GM23338 (cell line): Measurements from ENCODE around the gene CKLF. TPM values are rescaled to one million over a fixed set of nuclear protein-coding genes. Genes with fewer than 3 reads are reported as not detected.
A peak's percentile ranks its signal among the peaks of the same experiment; 100 is the strongest.

Experiments
- ATAC-seq: fragments of 200-7000 bp; cut with Tn5 transposase; 3 replicates; pipeline ENCODE4 v1.9.1; 2020
- DNase-seq: peaks from one replicate; pipeline ENCODE4 v3.0.0-alpha.2; 2015; ENCODE audit warnings: low spot score
- H2AFZ ChIP-seq: fragments of 200-600 bp; sonication (generic); 2 replicates; pipeline ENCODE4 v1.8.0; 2016; ENCODE audit warnings: antibody characterized with exemption, mild to moderate bottlenecking, moderate library complexity
- H3F3A ChIP-seq: fragments of 200-600 bp; sonication (generic); replicated peaks from 2 replicates; pipeline ENCODE4 v1.8.0; 2017; ENCODE audit warnings: antibody characterized with exemption, mixed run types, low read depth
- H3K27ac ChIP-seq: fragments of 200-600 bp; sonication (generic); 2 replicates; pipeline ENCODE4 v1.6.1; 2016; ENCODE audit warnings: low read depth
- H3K27me3 ChIP-seq: fragments of 200-600 bp; sonication (generic); 2 replicates; pipeline ENCODE4 v1.8.0; 2016; ENCODE audit warnings: mild to moderate bottlenecking, mixed run types, moderate library complexity; ENCODE audit not compliant: insufficient read depth
- H3K36me3 ChIP-seq: fragments of 200-600 bp; sonication (generic); 2 replicates; pipeline ENCODE4 v1.8.0; 2016; ENCODE audit warnings: mild to moderate bottlenecking; ENCODE audit not compliant: insufficient read depth
- H3K4me1 ChIP-seq: fragments of 200-600 bp; sonication (generic); 2 replicates; pipeline ENCODE4 v1.8.0; 2016; ENCODE audit warnings: mild to moderate bottlenecking, moderate library complexity; ENCODE audit not compliant: insufficient read depth
- H3K4me2 ChIP-seq: fragments of 200-600 bp; sonication (generic); 2 replicates; pipeline ENCODE4 v1.7.1; 2017; ENCODE audit warnings: mixed run types
- H3K4me3 ChIP-seq: fragments of 200-600 bp; sonication (generic); 2 replicates; pipeline ENCODE4 v1.6.1; 2016; ENCODE audit warnings: mixed run types
- H3K79me2 ChIP-seq: fragments of 200-600 bp; sonication (generic); replicated peaks from 2 replicates; pipeline ENCODE4 v1.8.0; 2017; ENCODE audit warnings: mild to moderate bottlenecking; ENCODE audit not compliant: insufficient read depth
- H3K9me2 ChIP-seq: fragments of 200-600 bp; sonication (generic); 2 replicates; pipeline ENCODE4 v1.8.0; 2017; ENCODE audit not compliant: insufficient read depth
- H4K20me1 ChIP-seq: fragments of 200-600 bp; sonication (generic); replicated peaks from 2 replicates; pipeline ENCODE4 v1.8.0; 2017; ENCODE audit warnings: mild to moderate bottlenecking; ENCODE audit not compliant: insufficient read depth
- H3K27ac Mint-ChIP-seq: 2 replicates; pipeline ENCODE4 v1.8.0; 2020; ENCODE audit warnings: inconsistent platforms, mild to moderate bottlenecking, moderate library complexity, mixed read lengths
- H3K27me3 Mint-ChIP-seq: 3 replicates; pipeline ENCODE4 v1.8.0; 2022; ENCODE audit warnings: low read depth, mild to moderate bottlenecking, moderate library complexity, mixed read lengths, inconsistent platforms; ENCODE audit not compliant: insufficient read depth, poor library complexity
- H3K36me3 Mint-ChIP-seq: 3 replicates; pipeline ENCODE4 v1.8.0; 2021; ENCODE audit warnings: low read depth, mild to moderate bottlenecking, inconsistent platforms, moderate library complexity, mixed read lengths
- H3K4me1 Mint-ChIP-seq: 3 replicates; pipeline ENCODE4 v1.8.0; 2020; ENCODE audit warnings: mild to moderate bottlenecking, inconsistent platforms, mixed read lengths
- H3K4me3 Mint-ChIP-seq: 3 replicates; pipeline ENCODE4 v1.8.0; 2021; ENCODE audit warnings: moderate library complexity, mild to moderate bottlenecking, inconsistent platforms, mixed read lengths
- H3K9me3 Mint-ChIP-seq: 3 replicates; pipeline ENCODE4 v1.8.0; 2020; ENCODE audit warnings: moderate library complexity, mild to moderate bottlenecking, inconsistent platforms, mixed read lengths
- CREB1 ChIP-seq: fragments of 250-450 bp; sonication (Bioruptor Pico); IDR thresholded peaks from 2 replicates; pipeline ENCODE4 v1.5.0; 2020; ENCODE audit warnings: low read depth, mild to moderate bottlenecking, moderate library complexity
- CTCF ChIP-seq, 2 experiments: fragments of 200-600 bp in 1 of 2; sonication (generic) in 1 of 2; conservative IDR thresholded peaks; 2 replicates each; pipeline versions ENCODE4 v1.5.1 to v1.6.1; 2016 to 2017; ENCODE audit warnings: antibody characterized with exemption in 2 of 2, low read depth in 2 of 2, mild to moderate bottlenecking in 2 of 2, moderate library complexity in 1 of 2
- EZH2 ChIP-seq: fragments of 200-600 bp; sonication (generic); IDR thresholded peaks from one replicate; pipeline ENCODE4 v1.8.0; 2017; ENCODE audit warnings: antibody characterized with exemption, mild to moderate bottlenecking, low read depth; ENCODE audit not compliant: unreplicated experiment
- EZH2phosphoT487 ChIP-seq: fragments of 200-600 bp; sonication (generic); IDR thresholded peaks from one replicate; pipeline ENCODE4 v1.8.1; 2018; ENCODE audit warnings: antibody characterized with exemption; ENCODE audit not compliant: unreplicated experiment
- JUNB ChIP-seq: IDR thresholded peaks from one replicate; pipeline ENCODE4 v1.6.1; 2016; ENCODE audit warnings: antibody characterized with exemption; ENCODE audit not compliant: unreplicated experiment
- NANOG ChIP-seq: IDR thresholded peaks from 2 replicates; pipeline ENCODE4 v1.6.1; 2016; ENCODE audit warnings: antibody characterized with exemption, borderline replicate concordance
- POLR2AphosphoS5 ChIP-seq: IDR thresholded peaks from 2 replicates; pipeline ENCODE4 v1.6.1; 2016; ENCODE audit warnings: antibody characterized with exemption, low read depth
- REST ChIP-seq: IDR thresholded peaks from one replicate; pipeline ENCODE4 v1.6.1; 2018; ENCODE audit warnings: antibody characterized with exemption; ENCODE audit not compliant: unreplicated experiment
- ZNF114 ChIP-seq: fragments of 250-450 bp; sonication (Bioruptor Pico); IDR thresholded peaks from 2 replicates; pipeline ENCODE4 v1.5.0; 2020; ENCODE audit warnings: mild to moderate bottlenecking, moderate library complexity
- polyA plus RNA-seq: library from polyadenylated mRNA; unstranded; fragments of >200 nt; fragmentation: Nextera tagmentation; extraction: Ambion mirVana; gene quantifications from 2 replicates; pipeline ENCODE4 v1.2.1, GENCODE V29; 2016
- total RNA-seq: library from RNA; depleted of rRNA; stranded (reverse); fragments of >200 nt; shearing (Covaris generic); gene quantifications from 2 replicates; pipeline ENCODE4 v1.2.3, GENCODE V29; 2014

CKLF gene
- total and polyA plus RNA-seq, 2 experiments from 2014 or later, result 25.5 to 60.0 TPM

- Histone ChIP-seq H3K4me1 (peaks cover 11% of the 10 kb centered on the region), H3K36me3 (no peaks in the 10 kb centered on the region), H2AFZ (peak within 1 kb of the TSS; percentile 84; the same call in 1 of the 2 replicates), H3K27me3 (peaks cover 18% of the 10 kb centered on the region), H3K27ac (peak within 1 kb of the TSS; percentile 79), H3K79me2 (no peaks in the 10 kb centered on the region; the same call in 1 of the 2 replicates), H3K9me2 (peaks cover 3% of the 10 kb centered on the region; the same call in 1 of the 2 replicates), H3K4me3 (peak within 1 kb of the TSS; percentile 65), H3K4me2 (peak within 1 kb of the TSS; percentile 93), H3F3A (peaks cover 20% of the 10 kb centered on the region; the same call in 1 of the 2 replicates), H4K20me1 (0 out of 2 replicates have a peak, but pooled peaks cover 5% of the 10 kb centered on the region)
- Mint-ChIP-seq H3K36me3 (peaks cover 5% of the 10 kb centered on the region; the same call in 2 of the 3 replicates), H3K4me1 (peaks cover 21% of the 10 kb centered on the region), H3K9me3 (peaks cover 12% of the 10 kb centered on the region; the same call in 2 of the 3 replicates), H3K27ac (peak within 1 kb of the TSS; percentile 56; the same call in 1 of the 2 replicates), H3K4me3 (peak within 1 kb of the TSS; percentile 79), H3K27me3 (peaks cover 29% of the 10 kb centered on the region)
- DNase-seq (peak; percentile 84), ATAC-seq (peak; percentile 79)
- TF ChIP-seq EZH2phosphoT487, result no peak
- TF ChIP-seq POLR2AphosphoS5, result peak; percentile 65; the same call in 1 of the 2 replicates
- TF ChIP-seq CTCF (conservative IDR thresholded peaks at IDR 0.05; ENCODE audit: low read depth in 2 of 2), result 0 out of 4 replicates have a peak, but pooled peaks of 1 of the 2 experiments have one; percentile 0
These were observed 2.9 kb upstream of the CKLF start, which contains the start of gene TK2 for GRCh38 chr16:66549284-66550131. TK2 (minus strand) TSS chr16:66550122; CDS start chr16:66550061, 61 bp downstream.

GRCh38 chr16:66551348-66551759 is 1.0 kb upstream of the CKLF start:
- ATAC-seq (peak; percentile 19), DNase-seq (peak; percentile 65)
- Histone ChIP-seq H3K79me2 (no peaks in the 10 kb centered on the region; the same call in 1 of the 2 replicates), H2AFZ (0 out of 2 replicates have a peak overlapping the region, but pooled peaks have one; percentile 99), H4K20me1 (0 out of 2 replicates have a peak, but pooled peaks cover 5% of the 10 kb centered on the region), H3K36me3 (no peaks in the 10 kb centered on the region), H3K27me3 (peaks cover 18% of the 10 kb centered on the region), H3K4me2 (peak overlapping the region; percentile 85), H3K4me3 (no peak overlapping the region), H3F3A (peaks cover 20% of the 10 kb centered on the region; the same call in 1 of the 2 replicates), H3K9me2 (peaks cover 3% of the 10 kb centered on the region; the same call in 1 of the 2 replicates), H3K4me1 (peaks cover 11% of the 10 kb centered on the region), H3K27ac (no peak overlapping the region)
- peak overlapping the region; percentile 72 for H3K4me3 Mint-ChIP-seq
- peaks cover 12% of the 10 kb centered on the region; the same call in 2 of the 3 replicates for H3K9me3 Mint-ChIP-seq
- peaks cover 21% of the 10 kb centered on the region for H3K4me1 Mint-ChIP-seq
- H3K27me3 Mint-ChIP-seq, result peaks cover 29% of the 10 kb centered on the region
- TF ChIP-seq CREB1 (no peak), CTCF (conservative IDR thresholded peaks at IDR 0.05; ENCODE audit: low read depth in 2 of 2) (peak; percentile 26 to 48), REST (no peak), ZNF114 (CRISPR knock-in tag) (no peak), POLR2AphosphoS5 (no peak), NANOG (no peak), EZH2 (no peak), JUNB (no peak)
- H3K27ac Mint-ChIP-seq, result no peak overlapping the region
- peaks cover 5% of the 10 kb centered on the region; the same call in 2 of the 3 replicates for H3K36me3 Mint-ChIP-seq
